Upper lobe of left lung (tissue), 4 donors: ENCODE data around the gene GALNT18.

Experiments
- EP300 ChIP-seq, 4 donors: sonication (generic); formaldehyde crosslinking; IDR thresholded peaks; one replicate each; pipeline ENCODE4 v1.5.1; 2017; ENCODE audit warnings: antibody characterized with exemption in 4 of 4, control low read depth in 2 of 4
- TF ChIP-seq, protein P1 (sequence below), 6 experiments: fragments of 450-650 bp in 4 of 6; fragments of 200-600 bp in 2 of 6; sonication (generic) in 2 of 6; IDR thresholded peaks; one replicate each; pipeline ENCODE4 v1.5.1; 2016 to 2019; ENCODE audit warnings: antibody characterized with exemption in 6 of 6

DNA sequence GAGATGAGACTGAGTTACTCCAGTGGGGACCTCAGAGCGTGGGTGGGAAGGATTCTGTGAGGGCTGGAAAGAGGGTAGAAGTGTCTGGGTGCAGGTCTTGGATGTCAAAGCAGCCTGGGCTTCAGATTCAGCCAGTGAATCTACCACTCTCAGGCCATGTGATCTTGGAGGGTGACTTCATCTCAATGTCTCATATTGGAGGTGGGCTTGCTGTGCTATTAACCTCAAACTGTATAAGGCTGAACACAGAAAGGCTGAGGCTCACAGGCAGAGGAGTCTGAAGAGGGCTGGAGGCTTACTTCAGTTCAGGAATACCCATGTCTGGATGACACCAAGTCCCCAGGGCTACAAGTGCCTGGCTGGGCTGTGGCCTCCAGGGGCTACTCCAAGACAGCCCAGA, 332.1 kb downstream of the GALNT18 start:
- TF ChIP-seq, protein P1, sequence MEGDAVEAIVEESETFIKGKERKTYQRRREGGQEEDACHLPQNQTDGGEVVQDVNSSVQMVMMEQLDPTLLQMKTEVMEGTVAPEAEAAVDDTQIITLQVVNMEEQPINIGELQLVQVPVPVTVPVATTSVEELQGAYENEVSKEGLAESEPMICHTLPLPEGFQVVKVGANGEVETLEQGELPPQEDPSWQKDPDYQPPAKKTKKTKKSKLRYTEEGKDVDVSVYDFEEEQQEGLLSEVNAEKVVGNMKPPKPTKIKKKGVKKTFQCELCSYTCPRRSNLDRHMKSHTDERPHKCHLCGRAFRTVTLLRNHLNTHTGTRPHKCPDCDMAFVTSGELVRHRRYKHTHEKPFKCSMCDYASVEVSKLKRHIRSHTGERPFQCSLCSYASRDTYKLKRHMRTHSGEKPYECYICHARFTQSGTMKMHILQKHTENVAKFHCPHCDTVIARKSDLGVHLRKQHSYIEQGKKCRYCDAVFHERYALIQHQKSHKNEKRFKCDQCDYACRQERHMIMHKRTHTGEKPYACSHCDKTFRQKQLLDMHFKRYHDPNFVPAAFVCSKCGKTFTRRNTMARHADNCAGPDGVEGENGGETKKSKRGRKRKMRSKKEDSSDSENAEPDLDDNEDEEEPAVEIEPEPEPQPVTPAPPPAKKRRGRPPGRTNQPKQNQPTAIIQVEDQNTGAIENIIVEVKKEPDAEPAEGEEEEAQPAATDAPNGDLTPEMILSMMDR (IDR thresholded peaks at IDR 0.05), result no peak
- no peak for TF ChIP-seq EP300 (IDR thresholded peaks at IDR 0.05)
